SU-DHL-6 (cell line): ENCODE data around the gene EFNA5.

Experiments used
- H2AFZ ChIP-seq: fragments of 200-600 bp; sonication (generic); 2 replicates; pipeline ENCODE4 v1.6.1; 2014; ENCODE audit warnings: low read depth, mild to moderate bottlenecking, moderate library complexity, mixed read lengths, antibody characterized with exemption, low read length; ENCODE audit not compliant: severe bottlenecking
- H3F3A ChIP-seq: fragments of 200-600 bp; shearing (Covaris generic); 2 replicates; pipeline ENCODE4 v1.6.0; 2016; ENCODE audit warnings: antibody characterized with exemption, mild to moderate bottlenecking; ENCODE audit not compliant: insufficient read depth
- H3K27ac ChIP-seq: fragments of 200-600 bp; sonication (generic); 2 replicates; pipeline ENCODE4 v1.5.1; 2016; ENCODE audit warnings: low read depth, mild to moderate bottlenecking, low read length, moderate library complexity, mixed read lengths
- H3K27me3 ChIP-seq: fragments of 200-600 bp; sonication (generic), shearing (Covaris generic); 2 replicates; pipeline ENCODE4 v1.6.0; 2014; ENCODE audit warnings: mild to moderate bottlenecking, low read length
- H3K36me3 ChIP-seq: fragments of 200-600 bp; sonication (generic); 2 replicates; pipeline ENCODE4 v1.6.1; 2014; ENCODE audit warnings: mild to moderate bottlenecking, low read length, mixed read lengths
- H3K4me2 ChIP-seq: fragments of 300-600, 200-600 bp; shearing (Covaris generic), sonication (generic); 2 replicates; pipeline ENCODE4 v1.6.0; 2014; ENCODE audit warnings: low read length, low read depth, mild to moderate bottlenecking; ENCODE audit not compliant: poor library complexity, severe bottlenecking
- H3K4me3 ChIP-seq: fragments of 200-600 bp; sonication (generic); 2 replicates; pipeline ENCODE4 v1.5.1; 2014; ENCODE audit warnings: antibody characterized with exemption, low read length, mild to moderate bottlenecking, mixed read lengths; ENCODE audit not compliant: insufficient read depth, poor library complexity, severe bottlenecking
- H3K79me2 ChIP-seq: fragments of 200-600 bp; sonication (generic); 2 replicates; pipeline ENCODE4 v1.6.1; 2014; ENCODE audit warnings: mild to moderate bottlenecking, low read length, moderate library complexity; ENCODE audit not compliant: insufficient read depth
- H3K9ac ChIP-seq: fragments of 200-600 bp; sonication (generic); 2 replicates; pipeline ENCODE4 v1.7.0; 2014; ENCODE audit warnings: mild to moderate bottlenecking, low read length
- H3K9me2 ChIP-seq: fragments of 200-600 bp; sonication (generic); replicated peaks from 2 replicates; pipeline ENCODE4 v1.6.1; 2014; ENCODE audit warnings: low read length; ENCODE audit not compliant: insufficient read depth
- H3K9me3 ChIP-seq: fragments of 200-600 bp; sonication (generic); 2 replicates; pipeline ENCODE4 v1.6.1; 2014; ENCODE audit warnings: low read length, mixed read lengths; ENCODE audit not compliant: insufficient read depth
- H4K20me1 ChIP-seq: fragments of 200-600 bp; sonication (generic); 2 replicates; pipeline ENCODE4 v1.6.1; 2014; ENCODE audit warnings: low read depth, mild to moderate bottlenecking, antibody characterized with exemption, low read length, moderate library complexity, mixed read lengths
- EZH2phosphoT487 ChIP-seq: fragments of 200-600 bp; sonication (generic), shearing (Covaris generic); conservative IDR thresholded peaks from 2 replicates; pipeline ENCODE4 v1.6.1; 2018; ENCODE audit warnings: mild to moderate bottlenecking, antibody characterized with exemption, low read length, moderate library complexity, mixed read lengths
- TF ChIP-seq, protein P1 (sequence below): fragments of 200-600 bp; sonication (generic); IDR thresholded peaks from one replicate; pipeline ENCODE4 v1.5.1; 2017; ENCODE audit warnings: antibody characterized with exemption, mild to moderate bottlenecking, low read length, moderate library complexity; ENCODE audit not compliant: insufficient read depth, poor library complexity, severe bottlenecking

Gene EFNA5

GRCh38 chr5:107673368-107674136 lies 2.8 kb upstream of the EFNA5 start:
- Histone ChIP-seq H3K36me3 (no peaks in the 10 kb centered on the region), H3K4me3 (peak overlapping the region; percentile 87), H3K9me2 (no peaks in the 10 kb centered on the region), H3K27me3 (no peaks in the 10 kb centered on the region), H3K4me2 (peak overlapping the region; percentile 98), H3K79me2 (no peaks in the 10 kb centered on the region), H4K20me1 (no peaks in the 10 kb centered on the region; the same call in 1 of the 2 replicates), H3K27ac (no peak overlapping the region), H3K9me3 (no peaks in the 10 kb centered on the region), H3K9ac (peak overlapping the region; percentile 49; the same call in 1 of the 2 replicates), H3F3A (no peaks in the 10 kb centered on the region), H2AFZ (peak overlapping the region; percentile 88)
- TF ChIP-seq, protein P1, sequence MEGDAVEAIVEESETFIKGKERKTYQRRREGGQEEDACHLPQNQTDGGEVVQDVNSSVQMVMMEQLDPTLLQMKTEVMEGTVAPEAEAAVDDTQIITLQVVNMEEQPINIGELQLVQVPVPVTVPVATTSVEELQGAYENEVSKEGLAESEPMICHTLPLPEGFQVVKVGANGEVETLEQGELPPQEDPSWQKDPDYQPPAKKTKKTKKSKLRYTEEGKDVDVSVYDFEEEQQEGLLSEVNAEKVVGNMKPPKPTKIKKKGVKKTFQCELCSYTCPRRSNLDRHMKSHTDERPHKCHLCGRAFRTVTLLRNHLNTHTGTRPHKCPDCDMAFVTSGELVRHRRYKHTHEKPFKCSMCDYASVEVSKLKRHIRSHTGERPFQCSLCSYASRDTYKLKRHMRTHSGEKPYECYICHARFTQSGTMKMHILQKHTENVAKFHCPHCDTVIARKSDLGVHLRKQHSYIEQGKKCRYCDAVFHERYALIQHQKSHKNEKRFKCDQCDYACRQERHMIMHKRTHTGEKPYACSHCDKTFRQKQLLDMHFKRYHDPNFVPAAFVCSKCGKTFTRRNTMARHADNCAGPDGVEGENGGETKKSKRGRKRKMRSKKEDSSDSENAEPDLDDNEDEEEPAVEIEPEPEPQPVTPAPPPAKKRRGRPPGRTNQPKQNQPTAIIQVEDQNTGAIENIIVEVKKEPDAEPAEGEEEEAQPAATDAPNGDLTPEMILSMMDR, result peak; percentile 99
- no peak for TF ChIP-seq EZH2phosphoT487

DNA sequence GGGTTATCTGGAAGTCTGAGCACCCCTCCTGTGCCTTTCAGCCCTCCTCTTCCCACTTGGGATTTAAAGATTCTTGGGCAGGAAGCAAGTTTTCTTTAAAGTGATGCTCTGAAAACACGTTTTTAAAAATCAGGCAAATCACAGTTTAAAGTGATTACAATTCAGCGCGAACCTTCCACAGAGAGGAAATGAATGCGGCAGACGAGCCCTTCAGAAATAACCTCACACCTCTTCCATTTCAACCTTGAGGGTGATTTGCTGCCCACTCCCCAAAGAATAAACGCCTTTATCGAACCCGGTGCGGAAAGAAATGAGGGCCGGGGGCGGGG lies 2.3 kb upstream of the EFNA5 start:
- H3F3A ChIP-seq, result no peaks in the 10 kb centered on the region
- no peaks in the 10 kb centered on the region for H3K9me3 ChIP-seq
- TF ChIP-seq, protein P1, result no peak
- TF ChIP-seq EZH2phosphoT487, result no peak
- H3K4me2 ChIP-seq, result peak overlapping the region; percentile 98
- H3K4me3 ChIP-seq, result peak overlapping the region; percentile 87
- H3K9me2 ChIP-seq, result no peaks in the 10 kb centered on the region
- no peaks in the 10 kb centered on the region for H3K36me3 ChIP-seq
- H3K27me3 ChIP-seq, result no peaks in the 10 kb centered on the region
- H3K27ac ChIP-seq, result no peak overlapping the region
- H3K79me2 ChIP-seq, result no peaks in the 10 kb centered on the region
- no peaks in the 10 kb centered on the region; the same call in 1 of the 2 replicates for H4K20me1 ChIP-seq
- H2AFZ ChIP-seq, result peak overlapping the region; percentile 88
- peak overlapping the region; percentile 49 for H3K9ac ChIP-seq

- H3K9me2 ChIP-seq, result no peaks in the 10 kb centered on the region
- H3K4me3 ChIP-seq, result peak overlapping the region; percentile 87
- no peaks in the 10 kb centered on the region for H3K79me2 ChIP-seq
- H3F3A ChIP-seq, result no peaks in the 10 kb centered on the region
- H3K9me3 ChIP-seq, result no peaks in the 10 kb centered on the region
- TF ChIP-seq, protein P1, result no peak
- no peak for TF ChIP-seq EZH2phosphoT487
- H3K4me2 ChIP-seq, result peak overlapping the region; percentile 98
- peak overlapping the region; percentile 88 for H2AFZ ChIP-seq
- H3K36me3 ChIP-seq, result no peaks in the 10 kb centered on the region
- no peaks in the 10 kb centered on the region for H3K27me3 ChIP-seq
- H4K20me1 ChIP-seq, result no peaks in the 10 kb centered on the region; the same call in 1 of the 2 replicates
- H3K9ac ChIP-seq, result peak overlapping the region; percentile 49
- no peak overlapping the region for H3K27ac ChIP-seq
Measured at GRCh38 chr5:107672211-107673038, 1.7 kb upstream of the EFNA5 start.
